ENCODE results near the gene MSMP.

- TF ChIP-seq EED (IDR thresholded peaks at IDR 0.05; ENCODE audit: low read depth): no peak
- no peak for TF ChIP-seq TCF7 (IDR thresholded peaks at IDR 0.05; ENCODE audit: borderline replicate concordance)
- TF ChIP-seq SKIL (IDR thresholded peaks at IDR 0.05; ENCODE audit: low read depth, poor library complexity, severe bottlenecking): no peak
- TF ChIP-seq POLR2A (IDR thresholded peaks at IDR 0.05; ENCODE audit: low read depth, low read length): no peak
- no peak for TF ChIP-seq SREBF1 (IDR thresholded peaks at IDR 0.05; ENCODE audit: low read length)
- no peak for TF ChIP-seq RAD21 (IDR thresholded peaks at IDR 0.05; ENCODE audit: insufficient read depth, low read depth, low read length)
- no peak for TF ChIP-seq ZNF274 (IDR thresholded peaks at IDR 0.05; ENCODE audit: insufficient read depth, insufficient read length)
- no peak for TF ChIP-seq SPI1 (IDR thresholded peaks at IDR 0.05; ENCODE audit: borderline replicate concordance, insufficient read depth, low read depth, low read length)
- TF ChIP-seq ELK1 (IDR thresholded peaks at IDR 0.05; ENCODE audit: low read depth, low read length): no peak
- TF ChIP-seq TCF12 (IDR thresholded peaks at IDR 0.05; ENCODE audit: low read depth, low read length): no peak
- no peak for TF ChIP-seq REST (IDR thresholded peaks at IDR 0.05; ENCODE audit: low read depth, low read length)
- no peak for TF ChIP-seq BACH1 (IDR thresholded peaks at IDR 0.05; ENCODE audit: borderline replicate concordance)
Observed at GRCh38 chr9:35708146-35708545, 45.9 kb downstream of the MSMP start.

Measured in GM12878 (cell line).